T-cell (primary cell): ENCODE results near the gene UNCX. TPM values are rescaled to one million over a fixed set of nuclear protein-coding genes. Genes with fewer than 3 reads are reported as not detected.

Experiments used
- ATAC-seq, 4 experiments: fragments of 200-7000 bp in 3 of 4; fragments of 150-1000 bp in 1 of 4; cut with Tn5 transposase; replicated peaks in 1 of 4; 1 replicate in 3 of 4; 2 replicates in 1 of 4; pipeline ENCODE4 v1.10.0; 2021; ENCODE audit warnings: moderate library complexity in 3 of 4, mild to moderate bottlenecking in 2 of 4, moderate number of reproducible peaks in 1 of 4
- CTCF ChIA-PET, 2 donors: fragments of 300-600 bp; sonication (Branson Sonifier 250); formaldehyde crosslinking; loops; one replicate each; lab custom pipeline; 2022; ENCODE audit warnings: antibody characterized with exemption in 2 of 2; lab: Charles Lee
- POLR2A ChIA-PET, 2 donors: fragments of 300-600 bp; sonication (Branson Sonifier 250); formaldehyde crosslinking; loops; one replicate each; lab custom pipeline; 2022; ENCODE audit warnings: antibody characterized with exemption in 2 of 2; lab: Charles Lee
- DNase-seq, 35 experiments: peaks; one replicate each; pipeline versions ENCODE4 v3.0.0 to v3.0.0-alpha.2; 2013 to 2023
- H3K27ac ChIP-seq: one replicate; pipeline ENCODE4 v1.5.1; 2013; ENCODE audit warnings: low read length
- H3K27me3 ChIP-seq, 2 experiments: replicated peaks in 1 of 2; 1 replicate in 1 of 2; 2 replicates in 1 of 2; pipeline versions ENCODE4 v1.6.1 to v1.7.0; 2013; ENCODE audit warnings: low read length in 1 of 2, mixed read lengths in 1 of 2; ENCODE audit not compliant: control insufficient read depth in 2 of 2, insufficient read depth in 2 of 2; ENCODE audit errors: extremely low read depth in 1 of 2
- H3K36me3 ChIP-seq, 2 donors: 1 replicate in 1 of 2; 2 replicates in 1 of 2; pipeline versions ENCODE4 v1.6.1 to v1.7.0; 2013; ENCODE audit warnings: low read length in 1 of 2; ENCODE audit not compliant: control insufficient read depth in 2 of 2, insufficient read depth in 1 of 2; ENCODE audit errors: extremely low read depth in 1 of 2
- H3K4me1 ChIP-seq, 2 experiments: 1 replicate in 1 of 2; 2 replicates in 1 of 2; pipeline versions ENCODE4 v1.6.1 to v1.7.0; 2013; ENCODE audit warnings: low read length in 2 of 2, mixed read lengths in 1 of 2; ENCODE audit not compliant: insufficient read depth in 2 of 2, control insufficient read depth in 1 of 2; ENCODE audit errors: extremely low read depth in 1 of 2
- H3K4me3 ChIP-seq, 2 donors: 1 replicate in 1 of 2; 2 replicates in 1 of 2; pipeline versions ENCODE4 v1.5.1 to v1.7.0; 2013; ENCODE audit warnings: mild to moderate bottlenecking in 2 of 2, low read length in 1 of 2, moderate library complexity in 1 of 2; ENCODE audit not compliant: control insufficient read depth in 1 of 2; ENCODE audit errors: extremely low read depth in 1 of 2
- H3K9me3 ChIP-seq: 2 replicates; pipeline ENCODE4 v1.7.0; 2013
- H3K27ac Mint-ChIP-seq, 2 donors: one replicate each; pipeline ENCODE4 v1.8.0; 2020 to 2021; ENCODE audit warnings: mild to moderate bottlenecking in 2 of 2, mixed read lengths in 2 of 2
- H3K27me3 Mint-ChIP-seq, 2 donors: one replicate each; pipeline ENCODE4 v1.8.0; 2021 to 2022; ENCODE audit warnings: mixed read lengths in 2 of 2
- H3K36me3 Mint-ChIP-seq: one replicate; pipeline ENCODE4 v1.8.0; 2021; ENCODE audit warnings: mixed read lengths
- H3K4me1 Mint-ChIP-seq, 3 donors: one replicate each; pipeline ENCODE4 v1.8.0; 2020 to 2022; ENCODE audit warnings: mixed read lengths in 3 of 3, mild to moderate bottlenecking in 1 of 3
- H3K4me3 Mint-ChIP-seq, 3 donors: one replicate each; pipeline ENCODE4 v1.8.0; 2020 to 2022; ENCODE audit warnings: mild to moderate bottlenecking in 3 of 3, mixed read lengths in 3 of 3, moderate library complexity in 3 of 3
- H3K9me3 Mint-ChIP-seq, 3 donors: one replicate each; pipeline ENCODE4 v1.8.0; 2020 to 2022; ENCODE audit warnings: mixed read lengths in 3 of 3
- WGBS: methylation state at CpG from one replicate; pipeline ENCODE4 v1.1.5; 2013; ENCODE audit warnings: missing lambda C conversion rate; ENCODE audit not compliant: insufficient coverage; 5-methylcytosine and 5-hydroxymethylcytosine counted together
- total RNA-seq, 35 experiments: library from RNA in 6 of 35; stranded (reverse) in 6 of 35; fragments of 120-200 nt in 1 of 35; gene quantifications; one replicate each; pipeline versions ENCODE4 v1.2.1 to v1.2.4 and lab custom pipeline; 2013 to 2026

UNCX gene
- total RNA-seq, 5 donors from 2014 or later (not counting 1 experiment from before 2014, with no cell fraction given) = not detected

GRCh38 chr7:1229956-1230355, 2.7 kb upstream of the UNCX start:
- no peak overlapping the region for H3K4me3 Mint-ChIP-seq
- H3K27ac Mint-ChIP-seq = no peak overlapping the region
- Histone ChIP-seq H3K4me3 (no peak overlapping the region), H3K27ac (no peak overlapping the region), H3K4me1 (peaks cover 0 to 34% of the 10 kb centered on the region in 2 experiments), H3K36me3 (no peaks in the 10 kb centered on the region), H3K27me3 (peaks cover 22 to 76% of the 10 kb centered on the region in 2 experiments), H3K9me3 (no peaks in the 10 kb centered on the region)
- H3K36me3 Mint-ChIP-seq = no peaks in the 10 kb centered on the region
- peaks cover 23 to 32% (median 23%) of the 10 kb centered on the region in 3 donors for H3K4me1 Mint-ChIP-seq
- DNase-seq (no peak), ATAC-seq (no peak)
- POLR2A ChIA-PET = no interaction called here
- WGBS = 19% methylated on average over 16 of the region's 37 CpGs
- CTCF ChIA-PET = interaction anchor here in 1 of 2 donors (0.9 kb wide), 1 partner anchor 18 kb away, joined by 3 read pairs; no protein-coding TSS in a partner anchor
- H3K27me3 Mint-ChIP-seq = peaks cover 49 to 72% of the 10 kb centered on the region in 2 donors
- no peaks in the 10 kb centered on the region for H3K9me3 Mint-ChIP-seq

GRCh38 chr7:1230411-1231213, 2.1 kb upstream of the UNCX start:
- Mint-ChIP-seq H3K4me1 (peaks cover 23 to 33% (median 24%) of the 10 kb centered on the region in 3 donors), H3K36me3 (no peaks in the 10 kb centered on the region), H3K9me3 (no peaks in the 10 kb centered on the region), H3K27me3 (peaks cover 48 to 73% of the 10 kb centered on the region in 2 donors), H3K27ac (peak overlapping the region in 1 of 2 donors; percentile 31), H3K4me3 (peak overlapping the region in 1 of 3 donors; percentile 25)
- peaks cover 24 to 76% of the 10 kb centered on the region in 2 experiments for H3K27me3 ChIP-seq
- DNase-seq (no peak), ATAC-seq (no peak)
- H3K4me3 ChIP-seq = no peak overlapping the region
- ChIA-PET CTCF (interaction anchor here in 1 of 2 donors (0.9 kb wide), 1 partner anchor 17 kb away, joined by 3 read pairs; no protein-coding TSS in a partner anchor), POLR2A (no interaction called here)
- peaks cover 0 to 38% of the 10 kb centered on the region in 2 experiments for H3K4me1 ChIP-seq
- WGBS = 6% methylated on average over 12 of the region's 64 CpGs
- no peaks in the 10 kb centered on the region for H3K36me3 ChIP-seq
- no peaks in the 10 kb centered on the region for H3K9me3 ChIP-seq
- no peak overlapping the region for H3K27ac ChIP-seq

- Mint-ChIP-seq H3K4me1 (peaks cover 23 to 33% (median 26%) of the 10 kb centered on the region in 3 donors), H3K4me3 (peak overlapping the region in 1 of 3 donors; percentile 54), H3K27me3 (peaks cover 40 to 66% of the 10 kb centered on the region in 2 donors), H3K27ac (peak overlapping the region in 1 of 2 donors; percentile 31), H3K36me3 (no peaks in the 10 kb centered on the region), H3K9me3 (no peaks in the 10 kb centered on the region)
- no peaks in the 10 kb centered on the region for H3K36me3 ChIP-seq
- no peaks in the 10 kb centered on the region for H3K9me3 ChIP-seq
- peaks cover 0 to 41% of the 10 kb centered on the region in 2 experiments for H3K4me1 ChIP-seq
- H3K27ac ChIP-seq = no peak overlapping the region
- H3K4me3 ChIP-seq = no peak overlapping the region
- WGBS = 12% methylated on average over 27 of the region's 40 CpGs
- no peak for DNase-seq
- ChIA-PET POLR2A (no interaction called here), CTCF (interaction anchor here in 1 of 2 donors (0.9 kb wide), 1 partner anchor 16 kb away, joined by 3 read pairs; no protein-coding TSS in a partner anchor)
- ATAC-seq = no peak
- peaks cover 22 to 72% of the 10 kb centered on the region in 2 experiments for H3K27me3 ChIP-seq
Observed at GRCh38 chr7:1231214-1232102, 1.2 kb upstream of the UNCX start.

- ATAC-seq (no peak), DNase-seq (no peak)
- no peak overlapping the region for H3K4me3 ChIP-seq
- H3K9me3 ChIP-seq = no peaks in the 10 kb centered on the region
- H3K4me1 ChIP-seq = peaks cover 0 to 44% of the 10 kb centered on the region in 2 experiments
- H3K36me3 ChIP-seq = no peaks in the 10 kb centered on the region
- WGBS = 20% methylated on average over 1 of the region's 12 CpGs
- no peaks in the 10 kb centered on the region for H3K9me3 Mint-ChIP-seq
- POLR2A ChIA-PET = no interaction called here
- H3K27me3 Mint-ChIP-seq = peaks cover 39 to 62% of the 10 kb centered on the region in 2 donors
- H3K4me3 Mint-ChIP-seq = peak overlapping the region in 2 of 3 donors; percentile 22 to 54
- no peak overlapping the region for H3K27ac ChIP-seq
- H3K36me3 Mint-ChIP-seq = no peaks in the 10 kb centered on the region
- CTCF ChIA-PET = no interaction called here
- H3K27ac Mint-ChIP-seq = peak overlapping the region in 1 of 2 donors; percentile 77
- H3K27me3 ChIP-seq = peaks cover 22 to 69% of the 10 kb centered on the region in 2 experiments
- H3K4me1 Mint-ChIP-seq = peaks cover 27 to 35% (median 28%) of the 10 kb centered on the region in 3 donors
Observed at GRCh38 chr7:1232103-1232466, 587 bp upstream of the UNCX start.

- Mint-ChIP-seq H3K36me3 (no peaks in the 10 kb centered on the region), H3K27ac (no peak overlapping the region), H3K4me1 (peaks cover 28 to 39% (median 29%) of the 10 kb centered on the region in 3 donors), H3K27me3 (peaks cover 32 to 56% of the 10 kb centered on the region in 2 donors), H3K4me3 (peak overlapping the region in 1 of 3 donors; percentile 69), H3K9me3 (no peaks in the 10 kb centered on the region)
- H3K36me3 ChIP-seq = no peaks in the 10 kb centered on the region
- H3K4me3 ChIP-seq = no peak overlapping the region
- CTCF ChIA-PET = interaction anchor here in 1 of 2 donors (0.6 kb wide), 1 partner anchor 717 kb away, joined by 3 read pairs; no protein-coding TSS in a partner anchor
- H3K27ac ChIP-seq = no peak overlapping the region
- H3K4me1 ChIP-seq = peaks cover 0 to 46% of the 10 kb centered on the region in 2 experiments
- 15% methylated on average over 47 of the region's 73 CpGs for WGBS
- H3K9me3 ChIP-seq = no peaks in the 10 kb centered on the region
- ATAC-seq (no peak), DNase-seq (no peak)
- POLR2A ChIA-PET = no interaction called here
- H3K27me3 ChIP-seq = peaks cover 23 to 71% of the 10 kb centered on the region in 2 experiments
Observed at GRCh38 chr7:1233333-1234048, 819 bp downstream of the UNCX start.
